ENCODE measurements around the gene IRAK3. TPM values are rescaled to one million over a fixed set of nuclear protein-coding genes. Genes with fewer than 3 reads are reported as not detected.

The IRAK3 gene
- total and polyA plus RNA-seq, 2 donors (not counting 3 experiments of a cell fraction or from before 2014, with no cell fraction given), result 2.3 to 8.5 TPM

Other genes with a start within 250 kb of the IRAK3 start
- 34.0 and 35.6 TPM in 2 replicates for gene LLPH, start 58.5 kb upstream of the IRAK3 start, total RNA-seq
- 3.4 and 4.0 TPM in 2 replicates for gene LLPH, start 58.5 kb upstream of the IRAK3 start, polyA plus RNA-seq
- 74.1 and 78.1 TPM in 2 replicates for gene TMBIM4, start 19.2 kb upstream of the IRAK3 start, total RNA-seq
- 363 and 370 TPM in 2 replicates for gene TMBIM4, start 19.2 kb upstream of the IRAK3 start, polyA plus RNA-seq
- gene HELB, start 113.3 kb downstream of the IRAK3 start, total RNA-seq, result 3.4 and 4.0 TPM in 2 replicates
- gene HELB, start 113.3 kb downstream of the IRAK3 start, polyA plus RNA-seq, result 0.48 and 0.75 TPM in 2 replicates

Measured in endothelial cell of umbilical vein (primary cell).